Right hindlimb (tissue), 1 donor: ENCODE measurements around the gene LTBR.
"Not testable (repeated sequence)": the region's sequence is repeated elsewhere in the genome, so short reads cannot be mapped to it uniquely, and the experiment has no call there.

Experiments
- DNase-seq: peaks from one replicate; pipeline ENCODE4 v3.0.0-alpha.2; 2018

The LTBR gene

GRCh38 chr12:6427796-6428195, 43.8 kb downstream of the LTBR start:
- not testable (repeated sequence) for DNase-seq

- no peak for DNase-seq
Observed at GRCh38 chr12:6428326-6428725, 44.4 kb downstream of the LTBR start.

- DNase-seq = peak; percentile 68
Observed at GRCh38 chr12:6430124-6430989, 46.4 kb downstream of the LTBR start.

GRCh38 chr12:6432991-6433390, 49.0 kb downstream of the LTBR start:
- DNase-seq = no peak

- no peak for DNase-seq
Observed at GRCh38 chr12:6434205-6435140, 50.5 kb downstream of the LTBR start.

- no peak for DNase-seq
Observed at GRCh38 chr12:6435961-6436715, 52.2 kb downstream of the LTBR start.

GRCh38 chr12:6437586-6437985, 53.6 kb downstream of the LTBR start:
- no peak for DNase-seq

- no peak for DNase-seq
Observed at GRCh38 chr12:6438345-6438744, 54.4 kb downstream of the LTBR start.

GRCh38 chr12:6440391-6440790, 56.4 kb downstream of the LTBR start:
- no peak for DNase-seq
